OCI-LY1 (cell line): ENCODE measurements around the gene WLS.
"Not testable (repeated sequence)": the region's sequence is repeated elsewhere in the genome, so short reads cannot be mapped to it uniquely, and the experiment has no call there.

Experiments used
- H2AFZ ChIP-seq: fragments of 200-600 bp; sonication (generic), shearing (Covaris generic); 2 replicates; pipeline ENCODE4 v1.6.0; 2014; ENCODE audit warnings: antibody characterized with exemption, mild to moderate bottlenecking, low read length
- H3F3A ChIP-seq: fragments of 200-600 bp; sonication (generic), shearing (Covaris generic); 2 replicates; pipeline ENCODE4 v1.6.0; 2014; ENCODE audit warnings: mild to moderate bottlenecking, antibody characterized with exemption, low read length, moderate library complexity; ENCODE audit not compliant: insufficient read depth
- H3K27ac ChIP-seq: fragments of 200-600 bp; sonication (generic); 2 replicates; pipeline ENCODE4 v1.5.1; 2014; ENCODE audit warnings: low read length, mixed run types, mild to moderate bottlenecking, low read depth; ENCODE audit not compliant: poor library complexity, severe bottlenecking
- H3K27me3 ChIP-seq: fragments of 200-600 bp; sonication (generic); 2 replicates; pipeline ENCODE4 v1.6.0; 2014; ENCODE audit warnings: antibody characterized with exemption, mild to moderate bottlenecking, low read length, moderate library complexity; ENCODE audit not compliant: insufficient read depth
- H3K36me3 ChIP-seq: fragments of 200-600 bp; sonication (generic); 2 replicates; pipeline ENCODE4 v1.6.1; 2014; ENCODE audit warnings: mild to moderate bottlenecking, antibody characterized with exemption, low read length, moderate library complexity, mixed read lengths; ENCODE audit not compliant: insufficient read depth
- H3K4me1 ChIP-seq: fragments of 200-600 bp; sonication (generic); 2 replicates; pipeline ENCODE4 v1.5.1; 2014; ENCODE audit warnings: mild to moderate bottlenecking, low read length, moderate library complexity; ENCODE audit not compliant: insufficient read depth, severe bottlenecking
- H3K4me2 ChIP-seq: fragments of 200-600 bp; sonication (generic), shearing (Covaris generic); 2 replicates; pipeline ENCODE4 v1.6.1; 2014; ENCODE audit warnings: low read length
- H3K4me3 ChIP-seq: fragments of 200-600 bp; sonication (generic); 2 replicates; pipeline ENCODE4 v1.5.1; 2014; ENCODE audit warnings: low read length, low read depth, mild to moderate bottlenecking, mixed read lengths; ENCODE audit not compliant: poor library complexity, severe bottlenecking
- H3K79me2 ChIP-seq: fragments of 200-600 bp; shearing (Covaris generic); 2 replicates; pipeline ENCODE4 v1.6.1; 2016; ENCODE audit warnings: mixed run types, low read length, mixed read lengths; ENCODE audit not compliant: insufficient read depth
- H3K9ac ChIP-seq: fragments of 200-600 bp; sonication (generic), shearing (Covaris generic); 2 replicates; pipeline ENCODE4 v1.6.1; 2014; ENCODE audit warnings: mild to moderate bottlenecking, low read length, mixed read lengths
- H3K9me2 ChIP-seq: fragments of 200-600 bp; sonication (generic), shearing (Covaris generic); 2 replicates; pipeline ENCODE4 v1.6.1; 2014; ENCODE audit warnings: low read depth, mild to moderate bottlenecking, low read length, mixed read lengths
- H3K9me3 ChIP-seq: fragments of 200-600 bp; shearing (Covaris generic); 2 replicates; pipeline ENCODE4 v1.6.1; 2014; ENCODE audit warnings: low read length, mixed read lengths
- H4K20me1 ChIP-seq: fragments of 200-600 bp; sonication (generic), shearing (Covaris generic); 2 replicates; pipeline ENCODE4 v1.6.0; 2016; ENCODE audit warnings: mild to moderate bottlenecking, low read length; ENCODE audit not compliant: insufficient read depth
- EZH2 ChIP-seq: fragments of 200-600 bp; sonication (generic), shearing (Covaris generic); IDR thresholded peaks from 2 replicates; pipeline ENCODE4 v1.8.0; 2017; ENCODE audit warnings: borderline replicate concordance, mixed run types, mild to moderate bottlenecking, antibody characterized with exemption, low read length, moderate library complexity, mixed read lengths
- TF ChIP-seq, protein P1 (sequence below): fragments of 200-600 bp; sonication (generic), shearing (Covaris generic); IDR thresholded peaks from 2 replicates; pipeline ENCODE4 v1.5.1; 2017; ENCODE audit warnings: mild to moderate bottlenecking, antibody characterized with exemption, low read length, moderate library complexity, mixed read lengths

The WLS gene

GRCh38 chr1:68173283-68173935 is 58.9 kb downstream of the WLS start:
- H3K9me2 ChIP-seq, result no peaks in the 10 kb centered on the region
- no peak overlapping the region for H2AFZ ChIP-seq
- no peaks in the 10 kb centered on the region for H3K79me2 ChIP-seq
- no peak overlapping the region for H3K27ac ChIP-seq
- H3K4me2 ChIP-seq, result no peak overlapping the region
- H4K20me1 ChIP-seq, result no peaks in the 10 kb centered on the region
- TF ChIP-seq EZH2, result no peak
- TF ChIP-seq, protein P1, sequence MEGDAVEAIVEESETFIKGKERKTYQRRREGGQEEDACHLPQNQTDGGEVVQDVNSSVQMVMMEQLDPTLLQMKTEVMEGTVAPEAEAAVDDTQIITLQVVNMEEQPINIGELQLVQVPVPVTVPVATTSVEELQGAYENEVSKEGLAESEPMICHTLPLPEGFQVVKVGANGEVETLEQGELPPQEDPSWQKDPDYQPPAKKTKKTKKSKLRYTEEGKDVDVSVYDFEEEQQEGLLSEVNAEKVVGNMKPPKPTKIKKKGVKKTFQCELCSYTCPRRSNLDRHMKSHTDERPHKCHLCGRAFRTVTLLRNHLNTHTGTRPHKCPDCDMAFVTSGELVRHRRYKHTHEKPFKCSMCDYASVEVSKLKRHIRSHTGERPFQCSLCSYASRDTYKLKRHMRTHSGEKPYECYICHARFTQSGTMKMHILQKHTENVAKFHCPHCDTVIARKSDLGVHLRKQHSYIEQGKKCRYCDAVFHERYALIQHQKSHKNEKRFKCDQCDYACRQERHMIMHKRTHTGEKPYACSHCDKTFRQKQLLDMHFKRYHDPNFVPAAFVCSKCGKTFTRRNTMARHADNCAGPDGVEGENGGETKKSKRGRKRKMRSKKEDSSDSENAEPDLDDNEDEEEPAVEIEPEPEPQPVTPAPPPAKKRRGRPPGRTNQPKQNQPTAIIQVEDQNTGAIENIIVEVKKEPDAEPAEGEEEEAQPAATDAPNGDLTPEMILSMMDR, result no peak
- no peak overlapping the region for H3K9ac ChIP-seq
- no peaks in the 10 kb centered on the region for H3K4me1 ChIP-seq
- no peak overlapping the region for H3K4me3 ChIP-seq
- H3F3A ChIP-seq, result no peaks in the 10 kb centered on the region
- H3K27me3 ChIP-seq, result no peaks in the 10 kb centered on the region
- no peaks in the 10 kb centered on the region for H3K36me3 ChIP-seq
- H3K9me3 ChIP-seq, result no peaks in the 10 kb centered on the region

GRCh38 chr1:68171795-68172194 is 60.5 kb downstream of the WLS start:
- not testable (repeated sequence) for H2AFZ ChIP-seq, H3F3A ChIP-seq, H3K9me2 ChIP-seq, H3K4me3 ChIP-seq, H3K9me3 ChIP-seq, H4K20me1 ChIP-seq, H3K36me3 ChIP-seq, H3K4me1 ChIP-seq, H3K9ac ChIP-seq, H3K79me2 ChIP-seq, H3K27me3 ChIP-seq, H3K27ac ChIP-seq, H3K4me2 ChIP-seq

- no peak overlapping the region for H2AFZ ChIP-seq
- no peaks in the 10 kb centered on the region for H3K9me3 ChIP-seq
- H3K27me3 ChIP-seq, result no peaks in the 10 kb centered on the region; the same call in 1 of the 2 replicates
- no peak overlapping the region for H3K4me2 ChIP-seq
- H3F3A ChIP-seq, result no peaks in the 10 kb centered on the region
- H4K20me1 ChIP-seq, result no peaks in the 10 kb centered on the region
- no peak overlapping the region for H3K27ac ChIP-seq
- H3K4me1 ChIP-seq, result no peaks in the 10 kb centered on the region
- no peaks in the 10 kb centered on the region for H3K9me2 ChIP-seq
- no peaks in the 10 kb centered on the region for H3K36me3 ChIP-seq
- no peaks in the 10 kb centered on the region for H3K79me2 ChIP-seq
- TF ChIP-seq EZH2, result no peak
- TF ChIP-seq, protein P1, result no peak
- H3K9ac ChIP-seq, result no peak overlapping the region
- no peak overlapping the region for H3K4me3 ChIP-seq
Observed at GRCh38 chr1:68168545-68169171, 63.7 kb downstream of the WLS start.

DNA sequence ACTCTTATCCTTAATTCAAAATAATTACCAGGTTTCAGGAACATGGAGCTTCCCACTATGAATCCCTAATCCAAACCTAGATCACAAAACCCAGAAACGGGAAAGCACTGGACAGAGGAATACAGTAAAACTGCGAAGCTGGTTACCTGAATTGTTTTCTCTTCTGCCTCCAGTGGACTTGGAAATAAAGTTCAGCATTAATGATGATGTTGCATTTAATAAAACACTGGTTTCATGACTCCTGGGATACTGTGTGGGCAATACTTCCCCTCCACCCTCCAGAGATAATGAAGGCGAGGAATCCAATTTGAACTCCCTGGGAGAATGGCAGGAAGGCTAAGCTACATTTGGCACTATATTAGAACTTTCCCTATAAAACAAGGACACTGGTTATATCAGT is 65.1 kb downstream of the WLS start:
- Histone ChIP-seq H3K4me3 (no peak overlapping the region), H4K20me1 (no peaks in the 10 kb centered on the region), H3K9ac (no peak overlapping the region), H3K4me2 (no peak overlapping the region), H3K9me3 (no peaks in the 10 kb centered on the region), H3F3A (no peaks in the 10 kb centered on the region), H3K27me3 (no peaks in the 10 kb centered on the region; the same call in 1 of the 2 replicates), H3K79me2 (no peaks in the 10 kb centered on the region), H3K27ac (no peak overlapping the region), H3K4me1 (no peaks in the 10 kb centered on the region), H3K36me3 (no peaks in the 10 kb centered on the region), H3K9me2 (no peaks in the 10 kb centered on the region), H2AFZ (no peak overlapping the region)
- TF ChIP-seq EZH2, result no peak
- TF ChIP-seq, protein P1, result no peak
